Middle frontal gyrus (tissue), 1 donor: Measurements from ENCODE around the gene BHLHA15.
"Not testable (repeated sequence)": the region's sequence is repeated elsewhere in the genome, so short reads cannot be mapped to it uniquely, and the experiment has no call there.

Experiments used
- DNase-seq: peaks from one replicate; pipeline ENCODE4 v3.0.0-alpha.2; 2015; ENCODE audit warnings: low spot score; ENCODE audit errors: extremely low spot score

The BHLHA15 gene

DNA sequence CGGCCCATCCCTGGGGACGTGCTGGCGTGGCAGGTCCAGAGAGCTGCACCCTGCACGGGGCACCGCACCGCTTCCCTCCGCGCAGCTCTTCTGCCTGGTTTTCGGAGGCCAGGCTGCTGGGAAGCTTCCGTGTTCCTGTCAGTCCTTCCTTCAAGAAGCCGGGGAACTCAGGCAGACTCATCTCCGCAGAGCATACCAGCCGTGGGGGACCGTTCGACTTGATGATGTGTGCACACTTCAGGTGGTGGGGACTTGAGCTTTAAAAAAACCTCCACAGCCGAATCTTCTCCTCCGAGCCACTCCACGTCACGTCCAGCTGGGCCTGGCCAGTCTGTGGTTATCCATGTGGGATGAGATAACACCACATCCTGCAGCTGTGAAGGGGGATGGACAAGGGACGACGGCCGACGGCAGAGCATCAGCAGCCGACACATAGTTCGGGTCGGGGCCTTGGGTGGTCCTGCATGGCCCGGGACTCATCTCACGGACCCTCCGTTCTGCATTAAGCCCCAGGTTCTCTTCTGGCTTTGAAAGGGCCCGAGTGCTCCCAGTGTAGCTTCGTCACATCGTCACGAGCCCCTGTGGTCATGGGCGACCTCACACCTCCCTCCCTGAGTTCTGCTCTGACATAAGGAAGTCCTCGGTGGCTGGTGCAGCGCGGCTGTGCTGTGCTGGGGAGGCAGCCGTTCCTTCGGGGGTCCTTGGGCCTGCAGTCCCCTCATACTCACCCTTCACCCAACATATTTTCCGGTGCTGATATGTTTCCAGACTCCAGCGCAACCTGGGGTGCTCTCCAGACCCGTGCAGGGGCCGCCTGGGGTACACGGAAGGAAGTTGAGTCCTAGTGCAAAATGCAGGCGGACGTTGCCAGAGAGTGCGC, 4.5 kb upstream of the BHLHA15 start:
- DNase-seq: no peak

GRCh38 chr7:98209166-98209920, 1.9 kb upstream of the BHLHA15 start:
- no peak for DNase-seq

DNA sequence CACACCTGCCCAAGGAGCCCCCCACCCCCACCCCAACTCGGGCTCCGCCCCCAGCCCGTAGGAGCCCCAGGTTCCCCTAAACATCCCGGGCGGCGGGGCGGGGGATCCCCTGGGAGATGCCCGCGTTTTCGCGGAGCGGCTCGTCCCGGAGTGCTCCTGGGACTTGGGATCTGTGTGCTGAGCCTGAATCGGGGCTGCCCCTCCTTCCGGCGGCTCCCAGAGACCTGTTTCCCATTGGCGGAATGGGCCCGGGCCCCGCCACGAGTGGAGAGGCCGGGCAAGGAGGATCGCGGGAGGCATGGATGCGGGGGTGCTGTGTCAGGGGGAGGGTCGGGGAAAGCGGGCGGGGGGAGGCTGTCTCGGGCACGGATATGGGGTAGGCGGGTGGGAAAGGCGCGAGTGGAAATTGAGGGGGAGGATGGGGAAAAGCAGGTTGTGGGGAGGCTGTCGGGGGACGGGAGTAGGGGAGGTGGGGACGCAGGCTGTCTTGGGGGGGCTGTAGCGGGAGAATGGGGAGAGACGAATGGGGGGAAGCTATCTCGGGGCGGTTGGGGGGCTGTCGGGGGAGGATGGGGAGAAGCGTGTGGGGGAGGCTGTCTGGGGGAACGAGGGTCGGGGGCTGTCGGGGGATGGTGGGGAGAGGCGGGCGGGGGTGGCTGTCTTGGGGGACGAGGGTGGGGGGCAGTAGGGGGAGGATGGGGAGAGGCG, 572 bp upstream of the BHLHA15 start:
- DNase-seq: no peak

DNA sequence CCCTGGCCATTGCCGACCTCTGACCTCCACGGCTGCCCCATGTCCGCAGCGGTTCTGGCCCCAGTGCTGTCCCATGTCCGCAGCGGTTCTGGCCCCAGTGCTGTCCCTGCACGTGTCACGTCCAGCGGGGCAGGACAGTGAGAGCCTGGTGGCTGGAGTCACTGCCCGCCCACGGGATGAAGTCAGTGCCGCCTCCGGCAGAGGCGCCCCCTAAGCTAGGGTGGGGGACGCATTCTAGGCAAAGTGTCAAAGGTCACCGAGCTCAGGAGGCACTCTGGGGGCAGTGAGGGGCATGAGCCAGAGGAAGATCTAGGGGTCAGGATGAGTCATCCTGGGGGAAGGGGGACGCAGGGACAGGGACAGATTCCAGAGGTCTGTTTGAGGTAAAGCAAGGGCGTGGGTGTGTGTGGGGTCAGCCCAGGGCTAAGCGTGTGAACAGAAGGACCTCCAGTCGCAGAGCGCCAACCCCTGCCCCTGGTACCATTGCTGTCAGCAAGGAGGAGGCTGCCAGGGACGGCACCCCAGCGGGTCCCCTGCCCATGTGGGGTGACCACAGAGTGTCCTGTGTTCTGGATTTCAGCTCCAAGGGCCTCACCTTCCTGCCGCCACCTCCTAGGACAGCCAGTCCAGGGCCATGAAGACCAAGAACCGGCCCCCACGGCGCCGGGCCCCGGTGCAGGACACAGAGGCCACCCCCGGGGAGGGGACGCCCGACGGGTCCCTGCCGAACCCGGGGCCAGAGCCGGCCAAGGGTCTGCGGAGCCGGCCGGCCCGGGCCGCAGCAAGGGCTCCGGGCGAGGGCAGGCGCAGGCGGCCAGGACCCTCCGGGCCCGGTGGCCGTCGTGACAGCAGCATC, 665 bp downstream of the BHLHA15 start:
- no peak for DNase-seq

DNA sequence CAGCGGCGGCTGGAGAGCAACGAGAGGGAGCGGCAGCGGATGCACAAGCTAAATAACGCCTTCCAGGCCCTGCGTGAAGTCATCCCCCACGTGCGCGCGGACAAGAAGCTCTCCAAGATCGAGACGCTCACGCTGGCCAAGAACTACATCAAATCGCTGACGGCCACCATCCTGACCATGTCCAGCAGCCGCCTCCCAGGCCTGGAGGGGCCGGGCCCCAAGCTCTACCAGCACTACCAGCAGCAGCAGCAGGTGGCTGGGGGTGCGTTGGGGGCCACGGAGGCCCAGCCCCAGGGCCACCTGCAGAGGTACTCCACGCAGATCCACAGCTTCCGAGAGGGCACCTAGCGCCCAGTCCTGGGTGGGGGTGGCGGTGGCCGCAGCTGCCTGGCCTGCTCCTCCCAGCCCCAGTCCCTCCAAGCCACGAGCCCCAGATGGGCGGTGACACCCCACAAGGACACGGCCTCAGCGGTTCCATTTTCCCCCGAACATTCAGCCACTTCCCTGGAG, 1.3 kb downstream of the BHLHA15 start:
- DNase-seq: no peak

GRCh38 chr7:98213296-98213887, 2.2 kb downstream of the BHLHA15 start:
- no peak for DNase-seq

DNA sequence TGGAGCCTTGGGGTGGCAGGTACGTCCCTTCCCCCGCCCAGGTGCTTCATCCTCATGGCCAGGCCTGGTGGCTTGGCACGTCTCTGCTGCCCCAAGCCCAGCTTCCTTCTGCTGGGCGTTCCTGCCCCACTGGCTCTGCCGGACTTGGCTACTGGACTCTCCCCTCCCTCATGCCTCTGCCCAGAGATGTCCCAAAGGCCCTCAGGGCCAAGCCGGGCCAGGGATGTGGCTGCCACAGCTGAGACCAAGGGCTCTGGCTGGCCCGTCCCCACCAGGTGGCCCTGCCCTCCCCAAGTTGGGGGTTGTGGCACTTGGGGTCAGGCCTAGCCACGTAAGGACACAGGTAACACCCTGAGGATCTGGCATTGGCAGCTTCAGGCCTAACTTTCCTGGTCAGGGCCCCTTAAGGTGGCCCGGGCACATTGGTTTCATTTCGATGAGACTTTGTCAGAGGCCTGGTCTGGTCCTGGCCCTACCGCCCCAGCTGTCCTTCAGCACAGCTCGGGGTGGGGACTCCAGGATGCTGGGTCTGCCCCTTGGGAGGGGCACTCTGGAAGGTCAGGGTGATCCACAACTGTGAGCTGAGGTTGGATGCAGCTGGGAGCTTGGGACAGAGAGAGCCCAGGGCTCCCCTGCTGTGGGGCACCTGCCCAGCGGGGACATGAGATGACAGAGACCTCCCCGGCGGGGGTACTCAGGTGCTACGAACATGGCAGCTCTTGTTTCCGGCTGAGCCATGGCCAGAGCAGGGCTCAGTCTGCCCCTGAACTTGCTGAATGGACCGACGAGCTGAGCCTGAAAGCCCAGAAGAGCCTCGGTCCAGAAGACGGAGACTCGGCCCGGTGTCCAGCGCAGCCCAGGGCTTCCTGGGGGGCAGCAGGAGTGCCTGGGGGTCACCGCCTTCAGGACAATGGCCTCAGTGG, 2.9 kb downstream of the BHLHA15 start:
- DNase-seq: no peak

GRCh38 chr7:98214811-98215321, 3.6 kb downstream of the BHLHA15 start:
- no peak for DNase-seq

- no peak for DNase-seq
Observed at GRCh38 chr7:98215561-98216495, 4.6 kb downstream of the BHLHA15 start.

- no peak for DNase-seq
Observed at GRCh38 chr7:98216941-98217622, 5.8 kb downstream of the BHLHA15 start.

DNA sequence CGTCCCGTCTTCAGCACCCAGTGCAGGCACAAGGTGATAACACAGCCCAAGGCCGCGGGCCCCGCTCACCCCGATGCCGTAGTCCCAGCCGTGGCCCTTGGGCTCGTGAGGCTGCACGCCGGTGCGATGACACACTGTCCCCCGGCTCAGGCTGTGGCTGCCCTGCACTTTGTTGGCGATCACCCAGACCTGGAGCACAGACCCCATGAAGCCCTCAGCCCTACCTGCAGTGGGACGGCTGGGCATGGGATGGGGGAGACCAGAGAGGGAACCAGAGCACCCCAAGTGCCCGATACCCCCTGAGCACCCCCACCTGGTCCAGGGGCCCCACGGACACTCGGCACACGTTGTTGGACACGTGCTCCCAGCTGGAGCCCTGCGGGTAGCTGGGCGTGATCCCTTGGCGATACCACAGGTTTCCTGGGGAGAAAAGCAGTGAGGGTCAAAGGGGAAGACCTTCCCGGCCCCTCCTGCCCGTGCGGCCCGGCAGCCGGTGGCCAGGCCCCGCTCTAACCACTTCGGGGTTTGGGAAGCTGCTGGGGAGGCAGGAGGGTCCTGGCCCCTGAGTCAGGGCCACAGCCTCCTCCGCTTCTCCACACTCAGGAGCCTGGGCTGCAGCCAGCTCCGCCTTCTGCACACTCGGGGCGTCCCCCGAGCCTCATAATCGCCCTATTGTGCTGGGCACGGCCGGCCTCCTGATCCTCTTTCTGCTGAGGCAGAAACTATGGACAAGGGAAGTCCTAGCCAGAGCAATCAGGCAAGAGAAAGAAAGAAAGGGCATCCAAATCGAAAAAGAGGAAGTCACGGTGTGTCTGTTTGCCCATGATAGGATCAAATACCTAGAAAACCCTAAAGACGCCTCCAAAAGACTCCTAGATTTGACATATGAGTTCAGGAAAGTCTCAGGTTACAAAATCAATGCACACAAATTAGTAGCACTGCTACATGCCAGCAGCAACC, 6.7 kb downstream of the BHLHA15 start:
- peak; percentile 16 for DNase-seq

GRCh38 chr7:98219382-98219781, 8.1 kb downstream of the BHLHA15 start:
- not testable (repeated sequence) for DNase-seq

DNA sequence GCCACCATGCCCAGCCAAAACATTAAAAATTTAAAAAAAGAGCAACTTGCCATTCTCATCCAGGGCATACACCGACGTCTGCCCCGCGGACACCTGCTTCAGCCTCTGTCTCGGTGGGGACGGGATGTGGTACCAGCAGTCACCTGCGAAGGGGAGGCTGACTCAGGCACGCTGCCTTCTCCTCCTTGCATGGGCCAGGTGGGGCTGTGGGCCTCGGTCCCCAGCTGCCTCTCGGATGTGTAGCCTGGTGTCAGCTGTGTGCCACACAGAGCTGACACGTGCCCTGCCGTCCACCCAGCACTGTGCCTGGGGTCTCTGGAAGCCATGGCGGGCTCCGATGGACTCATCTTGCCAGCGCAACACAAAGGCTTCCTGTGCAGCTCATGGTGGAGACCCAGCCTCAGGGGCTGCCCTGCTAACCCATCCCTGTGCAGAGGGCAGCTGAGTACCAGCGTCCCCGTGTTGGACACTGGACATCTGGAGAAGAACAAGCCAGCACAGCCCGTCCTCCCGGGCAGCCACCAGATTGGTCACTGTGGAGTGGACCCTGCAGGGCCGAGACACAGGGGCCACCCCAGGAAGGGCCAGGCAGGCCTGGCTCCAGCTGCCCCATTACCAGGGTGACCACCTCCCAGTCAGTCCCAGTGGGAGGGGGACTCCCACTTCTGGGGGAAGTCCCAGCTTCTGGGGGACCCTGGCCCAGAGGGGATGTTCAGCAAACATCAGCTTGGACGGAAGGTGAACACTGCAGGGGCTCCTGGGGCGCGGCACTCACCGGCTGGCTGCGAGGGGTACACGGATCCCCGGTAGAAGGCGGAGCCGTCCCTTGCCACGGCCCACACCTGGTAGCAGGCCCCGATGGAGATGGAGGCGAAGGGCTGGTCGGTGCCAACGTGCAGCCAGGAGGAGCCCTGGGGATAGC, 10.6 kb downstream of the BHLHA15 start:
- no peak for DNase-seq

DNA sequence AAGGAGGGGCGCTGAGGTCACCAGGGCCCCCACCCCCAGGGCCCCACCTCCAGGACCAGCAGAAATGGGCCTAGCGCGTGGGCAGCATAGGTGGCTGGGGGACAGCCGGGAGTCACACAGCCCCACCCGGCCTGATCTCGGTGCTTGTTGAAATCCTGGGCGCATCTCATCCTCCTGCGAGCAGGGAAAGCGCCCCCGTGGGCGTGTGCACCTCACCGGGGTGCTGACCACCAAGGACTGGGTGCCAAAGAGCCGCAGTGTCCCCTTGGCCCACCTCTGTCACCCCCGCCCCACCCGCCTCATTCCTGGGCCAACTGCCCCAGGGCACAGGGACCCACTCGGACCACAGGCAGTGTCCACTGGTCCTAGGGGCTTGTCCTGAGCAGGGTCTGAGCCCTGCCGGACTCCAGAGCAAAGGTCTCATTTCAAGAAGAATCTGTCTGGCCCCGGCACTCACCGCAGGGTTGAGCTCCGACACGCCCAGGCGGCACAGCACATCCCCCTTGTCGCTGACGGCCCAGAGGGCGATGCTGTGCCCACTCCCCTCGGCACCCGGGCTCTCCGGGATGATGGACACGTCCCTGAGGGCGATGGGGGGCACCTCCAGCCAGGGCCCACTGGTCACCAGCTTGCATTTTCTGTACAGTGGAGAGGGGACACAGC, 11.4 kb downstream of the BHLHA15 start:
- no peak for DNase-seq
